Liver (tissue), 9 donors: ENCODE data around the gene SNAI3. TPM values are rescaled to one million over a fixed set of nuclear protein-coding genes. Genes with fewer than 3 reads are reported as not detected.

Experiments used
- DNase-seq: peaks from one replicate; pipeline ENCODE4 v3.0.0-alpha.2; 2017; ENCODE audit warnings: low spot score
- H3K27ac ChIP-seq, 2 donors: one replicate each; pipeline ENCODE4 v1.7.0; 2013; ENCODE audit warnings: inconsistent platforms in 2 of 2, low read length in 2 of 2, control low read depth in 1 of 2, low read depth in 1 of 2, mild to moderate bottlenecking in 1 of 2
- H3K27me3 ChIP-seq, 4 donors: one replicate each; pipeline versions ENCODE4 v1.6.1 to v1.7.0; 2013; ENCODE audit warnings: low read length in 3 of 4, inconsistent platforms in 1 of 4, mild to moderate bottlenecking in 1 of 4, moderate library complexity in 1 of 4; ENCODE audit not compliant: control insufficient read depth in 4 of 4, insufficient read depth in 4 of 4
- H3K36me3 ChIP-seq, 4 donors: one replicate each; pipeline versions ENCODE4 v1.6.1 to v1.7.0; 2013; ENCODE audit warnings: low read length in 3 of 4, mild to moderate bottlenecking in 3 of 4, low read depth in 1 of 4, moderate library complexity in 1 of 4; ENCODE audit not compliant: control insufficient read depth in 4 of 4, insufficient read depth in 3 of 4
- H3K4me1 ChIP-seq, 4 donors: one replicate each; pipeline versions ENCODE4 v1.6.1 to v1.7.0; 2013; ENCODE audit warnings: low read length in 3 of 4, mild to moderate bottlenecking in 3 of 4, moderate library complexity in 1 of 4; ENCODE audit not compliant: control insufficient read depth in 4 of 4, insufficient read depth in 4 of 4
- H3K4me3 ChIP-seq, 3 donors: one replicate each; pipeline versions ENCODE4 v1.6.1 to v1.7.0; 2013; ENCODE audit warnings: low read length in 3 of 3, control low read depth in 1 of 3, low read depth in 1 of 3, mild to moderate bottlenecking in 1 of 3
- H3K9ac ChIP-seq, 2 donors: one replicate each; pipeline ENCODE4 v1.7.0; 2013; ENCODE audit warnings: low read length in 2 of 2, mild to moderate bottlenecking in 2 of 2, moderate library complexity in 2 of 2, control low read depth in 1 of 2, low read depth in 1 of 2
- H3K9me3 ChIP-seq, 4 donors: one replicate each; pipeline versions ENCODE4 v1.6.1 to v1.7.0; 2013; ENCODE audit warnings: low read length in 3 of 4; ENCODE audit not compliant: control insufficient read depth in 4 of 4
- EGR1 ChIP-seq, 2 donors: IDR thresholded peaks; 2 replicates each; pipeline ENCODE4 v1.6.1; 2016 to 2018; ENCODE audit warnings: antibody characterized with exemption in 2 of 2, low read depth in 2 of 2
- FOXA1 ChIP-seq: IDR thresholded peaks from 2 replicates; pipeline ENCODE4 v1.6.1; 2016; ENCODE audit warnings: antibody characterized with exemption
- FOXA2 ChIP-seq: IDR thresholded peaks from 2 replicates; pipeline ENCODE4 v1.6.1; 2016; ENCODE audit warnings: antibody characterized with exemption
- GABPA ChIP-seq, 2 donors: IDR thresholded peaks in 1 of 2; conservative IDR thresholded peaks in 1 of 2; 2 replicates each; pipeline ENCODE4 v1.6.1; 2016; ENCODE audit warnings: antibody characterized with exemption in 2 of 2, mild to moderate bottlenecking in 1 of 2, moderate library complexity in 1 of 2
- HNF4A ChIP-seq, 2 donors: conservative IDR thresholded peaks; 2 replicates each; pipeline ENCODE4 v1.6.1; 2016; ENCODE audit warnings: antibody characterized with exemption in 2 of 2, mild to moderate bottlenecking in 2 of 2
- HNF4G ChIP-seq: IDR thresholded peaks from 2 replicates; pipeline ENCODE4 v1.6.1; 2016; ENCODE audit warnings: antibody characterized with exemption
- JUND ChIP-seq, 2 donors: IDR thresholded peaks; 2 replicates each; pipeline ENCODE4 v1.6.1; 2016; ENCODE audit warnings: antibody characterized with exemption in 2 of 2
- NR2F2 ChIP-seq: IDR thresholded peaks from 2 replicates; pipeline ENCODE4 v1.6.1; 2016; ENCODE audit warnings: antibody characterized with exemption
- RAD21 ChIP-seq, 2 donors: IDR thresholded peaks; 2 replicates each; pipeline ENCODE4 v1.6.1; 2016; ENCODE audit warnings: antibody characterized with exemption in 2 of 2, mild to moderate bottlenecking in 2 of 2
- RXRA ChIP-seq, 2 donors: IDR thresholded peaks; 2 replicates each; pipeline ENCODE4 v1.6.1; 2017 to 2018; ENCODE audit warnings: antibody characterized with exemption in 2 of 2, mild to moderate bottlenecking in 1 of 2
- SP1 ChIP-seq: IDR thresholded peaks from 2 replicates; pipeline ENCODE4 v1.6.1; 2018; ENCODE audit warnings: antibody characterized with exemption, mild to moderate bottlenecking
- TAF1 ChIP-seq: conservative IDR thresholded peaks from 2 replicates; pipeline ENCODE4 v1.6.1; 2016; ENCODE audit warnings: antibody characterized with exemption, mild to moderate bottlenecking
- YY1 ChIP-seq: IDR thresholded peaks from 2 replicates; pipeline ENCODE4 v1.6.1; 2016; ENCODE audit warnings: antibody characterized with exemption, mild to moderate bottlenecking
- whole genome bisulfite sequencing: extraction: QIAGEN DNeasy Blood & Tissue Kit; methylation state at CpG from one replicate; pipeline ENCODE4 v1.1.7; 2013; 5-methylcytosine and 5-hydroxymethylcytosine counted together
- polyA plus RNA-seq, 2 donors: library from polyadenylated mRNA; stranded (reverse) in 1 of 2; unstranded in 1 of 2; fragments of 200-250 nt in 1 of 2; fragments of >200 nt in 1 of 2; fragmentation: Nextera tagmentation in 1 of 2; extraction: Ambion mirVana in 1 of 2; gene quantifications; one replicate each; pipeline versions ENCODE4 v1.2.1 to v1.2.3, GENCODE V29; 2013 to 2015
- total RNA-seq, 2 donors: library from RNA; depleted of rRNA; stranded (reverse); fragments of >200 nt; gene quantifications; one replicate each; pipeline ENCODE4 v1.2.3, GENCODE V29; 2014
- TF ChIP-seq, protein P1 (sequence below): fragments of 150-350 bp; IDR thresholded peaks from 2 replicates; pipeline ENCODE4 v1.5.1; 2017; ENCODE audit warnings: improper control_type of control experiment, low read depth, low read length; ENCODE audit not compliant: missing input control
- TF ChIP-seq, protein P2 (sequence below): IDR thresholded peaks from 2 replicates; pipeline ENCODE4 v1.6.1; 2016; ENCODE audit warnings: antibody characterized with exemption
- TF ChIP-seq, protein P3 (sequence below): IDR thresholded peaks from 2 replicates; pipeline ENCODE4 v1.6.1; 2016; ENCODE audit warnings: antibody characterized with exemption
- TF ChIP-seq, protein P4 (sequence below): IDR thresholded peaks from 2 replicates; pipeline ENCODE4 v1.6.1; 2016; ENCODE audit warnings: antibody characterized with exemption
- TF ChIP-seq, protein P5 (sequence below): IDR thresholded peaks from 2 replicates; pipeline ENCODE4 v1.6.1; 2016; ENCODE audit warnings: antibody characterized with exemption, mild to moderate bottlenecking
- donor health status: healthy.
- donor health status: healthy.
- donor health status: healthy.
- donor health status: healthy.
- donor health status: healthy.

Gene SNAI3
- total and polyA plus RNA-seq, 4 donors: 0.05 to 0.48 (median 0.20) TPM

DNA sequence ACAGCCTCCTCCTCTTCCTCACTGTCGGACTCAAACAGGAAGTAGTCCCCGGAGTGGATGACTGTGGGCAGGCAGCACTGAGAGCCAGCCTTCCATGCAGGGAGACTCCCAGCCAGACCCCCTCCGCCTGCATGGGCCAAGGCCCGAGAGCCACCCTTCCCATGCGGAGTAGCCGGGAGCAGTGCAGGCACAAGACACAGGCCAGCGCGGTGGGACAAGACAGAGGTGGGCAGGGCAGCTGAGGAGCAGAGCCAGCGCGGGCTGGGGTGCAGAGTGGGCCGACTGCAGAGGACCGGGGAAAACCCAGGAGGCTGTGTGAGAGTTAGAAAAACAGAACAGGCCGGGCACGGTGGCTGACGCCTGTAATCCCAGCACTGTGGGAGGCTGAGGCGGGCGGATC is 37.6 kb upstream of the SNAI3 start:
- Histone ChIP-seq H3K4me3 (no peak overlapping the region), H3K4me1 (no peaks in the 10 kb centered on the region), H3K9ac (no peak overlapping the region), H3K36me3 (peaks cover 10 to 81% (median 40%) of the 10 kb centered on the region in 4 donors), H3K9me3 (no peaks in the 10 kb centered on the region), H3K27ac (no peak overlapping the region), H3K27me3 (no peaks in the 10 kb centered on the region)
- WGBS: 96% methylated on average over 17 of the region's 17 CpGs
- no peak for DNase-seq
- no peak for TF ChIP-seq FOXA1
- no peak for TF ChIP-seq GABPA (IDR thresholded peaks at IDR 0.05 in 1 of 2, conservative IDR thresholded peaks at IDR 0.05 in 1 of 2)
- TF ChIP-seq, protein P1, sequence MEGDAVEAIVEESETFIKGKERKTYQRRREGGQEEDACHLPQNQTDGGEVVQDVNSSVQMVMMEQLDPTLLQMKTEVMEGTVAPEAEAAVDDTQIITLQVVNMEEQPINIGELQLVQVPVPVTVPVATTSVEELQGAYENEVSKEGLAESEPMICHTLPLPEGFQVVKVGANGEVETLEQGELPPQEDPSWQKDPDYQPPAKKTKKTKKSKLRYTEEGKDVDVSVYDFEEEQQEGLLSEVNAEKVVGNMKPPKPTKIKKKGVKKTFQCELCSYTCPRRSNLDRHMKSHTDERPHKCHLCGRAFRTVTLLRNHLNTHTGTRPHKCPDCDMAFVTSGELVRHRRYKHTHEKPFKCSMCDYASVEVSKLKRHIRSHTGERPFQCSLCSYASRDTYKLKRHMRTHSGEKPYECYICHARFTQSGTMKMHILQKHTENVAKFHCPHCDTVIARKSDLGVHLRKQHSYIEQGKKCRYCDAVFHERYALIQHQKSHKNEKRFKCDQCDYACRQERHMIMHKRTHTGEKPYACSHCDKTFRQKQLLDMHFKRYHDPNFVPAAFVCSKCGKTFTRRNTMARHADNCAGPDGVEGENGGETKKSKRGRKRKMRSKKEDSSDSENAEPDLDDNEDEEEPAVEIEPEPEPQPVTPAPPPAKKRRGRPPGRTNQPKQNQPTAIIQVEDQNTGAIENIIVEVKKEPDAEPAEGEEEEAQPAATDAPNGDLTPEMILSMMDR: no peak
- no peak for TF ChIP-seq RAD21 (IDR thresholded peaks at IDR 0.05)
- no peak for TF ChIP-seq YY1
- no peak for TF ChIP-seq TAF1
- TF ChIP-seq, protein P2, sequence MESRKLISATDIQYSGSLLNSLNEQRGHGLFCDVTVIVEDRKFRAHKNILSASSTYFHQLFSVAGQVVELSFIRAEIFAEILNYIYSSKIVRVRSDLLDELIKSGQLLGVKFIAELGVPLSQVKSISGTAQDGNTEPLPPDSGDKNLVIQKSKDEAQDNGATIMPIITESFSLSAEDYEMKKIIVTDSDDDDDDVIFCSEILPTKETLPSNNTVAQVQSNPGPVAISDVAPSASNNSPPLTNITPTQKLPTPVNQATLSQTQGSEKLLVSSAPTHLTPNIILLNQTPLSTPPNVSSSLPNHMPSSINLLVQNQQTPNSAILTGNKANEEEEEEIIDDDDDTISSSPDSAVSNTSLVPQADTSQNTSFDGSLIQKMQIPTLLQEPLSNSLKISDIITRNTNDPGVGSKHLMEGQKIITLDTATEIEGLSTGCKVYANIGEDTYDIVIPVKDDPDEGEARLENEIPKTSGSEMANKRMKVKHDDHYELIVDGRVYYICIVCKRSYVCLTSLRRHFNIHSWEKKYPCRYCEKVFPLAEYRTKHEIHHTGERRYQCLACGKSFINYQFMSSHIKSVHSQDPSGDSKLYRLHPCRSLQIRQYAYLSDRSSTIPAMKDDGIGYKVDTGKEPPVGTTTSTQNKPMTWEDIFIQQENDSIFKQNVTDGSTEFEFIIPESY: no peak
- TF ChIP-seq HNF4G: no peak
- TF ChIP-seq, protein P3, sequence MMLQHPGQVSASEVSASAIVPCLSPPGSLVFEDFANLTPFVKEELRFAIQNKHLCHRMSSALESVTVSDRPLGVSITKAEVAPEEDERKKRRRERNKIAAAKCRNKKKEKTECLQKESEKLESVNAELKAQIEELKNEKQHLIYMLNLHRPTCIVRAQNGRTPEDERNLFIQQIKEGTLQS: no peak
- TF ChIP-seq FOXA2: no peak
- TF ChIP-seq, protein P4, sequence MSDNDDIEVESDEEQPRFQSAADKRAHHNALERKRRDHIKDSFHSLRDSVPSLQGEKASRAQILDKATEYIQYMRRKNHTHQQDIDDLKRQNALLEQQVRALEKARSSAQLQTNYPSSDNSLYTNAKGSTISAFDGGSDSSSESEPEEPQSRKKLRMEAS: no peak
- TF ChIP-seq, protein P5, sequence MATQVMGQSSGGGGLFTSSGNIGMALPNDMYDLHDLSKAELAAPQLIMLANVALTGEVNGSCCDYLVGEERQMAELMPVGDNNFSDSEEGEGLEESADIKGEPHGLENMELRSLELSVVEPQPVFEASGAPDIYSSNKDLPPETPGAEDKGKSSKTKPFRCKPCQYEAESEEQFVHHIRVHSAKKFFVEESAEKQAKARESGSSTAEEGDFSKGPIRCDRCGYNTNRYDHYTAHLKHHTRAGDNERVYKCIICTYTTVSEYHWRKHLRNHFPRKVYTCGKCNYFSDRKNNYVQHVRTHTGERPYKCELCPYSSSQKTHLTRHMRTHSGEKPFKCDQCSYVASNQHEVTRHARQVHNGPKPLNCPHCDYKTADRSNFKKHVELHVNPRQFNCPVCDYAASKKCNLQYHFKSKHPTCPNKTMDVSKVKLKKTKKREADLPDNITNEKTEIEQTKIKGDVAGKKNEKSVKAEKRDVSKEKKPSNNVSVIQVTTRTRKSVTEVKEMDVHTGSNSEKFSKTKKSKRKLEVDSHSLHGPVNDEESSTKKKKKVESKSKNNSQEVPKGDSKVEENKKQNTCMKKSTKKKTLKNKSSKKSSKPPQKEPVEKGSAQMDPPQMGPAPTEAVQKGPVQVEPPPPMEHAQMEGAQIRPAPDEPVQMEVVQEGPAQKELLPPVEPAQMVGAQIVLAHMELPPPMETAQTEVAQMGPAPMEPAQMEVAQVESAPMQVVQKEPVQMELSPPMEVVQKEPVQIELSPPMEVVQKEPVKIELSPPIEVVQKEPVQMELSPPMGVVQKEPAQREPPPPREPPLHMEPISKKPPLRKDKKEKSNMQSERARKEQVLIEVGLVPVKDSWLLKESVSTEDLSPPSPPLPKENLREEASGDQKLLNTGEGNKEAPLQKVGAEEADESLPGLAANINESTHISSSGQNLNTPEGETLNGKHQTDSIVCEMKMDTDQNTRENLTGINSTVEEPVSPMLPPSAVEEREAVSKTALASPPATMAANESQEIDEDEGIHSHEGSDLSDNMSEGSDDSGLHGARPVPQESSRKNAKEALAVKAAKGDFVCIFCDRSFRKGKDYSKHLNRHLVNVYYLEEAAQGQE: no peak
- no peak for TF ChIP-seq SP1
- TF ChIP-seq NR2F2: no peak
- TF ChIP-seq JUND (IDR thresholded peaks at IDR 0.05): no peak

DNA sequence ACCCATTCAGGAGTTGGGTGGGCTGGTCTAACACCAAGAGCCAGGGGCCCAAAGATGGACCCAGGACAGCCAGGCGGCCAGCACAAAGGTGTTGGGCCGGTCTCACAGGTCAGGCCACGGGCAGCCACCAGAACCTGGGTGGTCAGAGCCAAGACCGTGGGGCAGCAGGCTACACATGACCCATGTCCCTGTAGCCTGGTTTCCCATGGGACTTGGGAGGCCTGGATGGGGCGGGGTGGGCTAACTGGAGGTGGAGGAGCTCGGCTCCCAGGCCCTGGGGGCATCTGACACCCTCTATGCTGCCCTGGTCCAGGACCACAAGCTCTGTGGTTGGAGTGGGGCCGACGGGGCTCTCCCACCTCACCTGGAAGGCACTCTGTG is 37.2 kb upstream of the SNAI3 start:
- no peaks in the 10 kb centered on the region for H3K9me3 ChIP-seq
- no peak overlapping the region for H3K9ac ChIP-seq
- no peak for DNase-seq
- H3K4me1 ChIP-seq: no peaks in the 10 kb centered on the region
- H3K4me3 ChIP-seq: no peak overlapping the region
- peaks cover 14 to 85% (median 42%) of the 10 kb centered on the region in 4 donors for H3K36me3 ChIP-seq
- no peak overlapping the region for H3K27ac ChIP-seq
- WGBS: 84% methylated on average over 8 of the region's 8 CpGs
- H3K27me3 ChIP-seq: no peaks in the 10 kb centered on the region
- TF ChIP-seq, protein P2: no peak
- TF ChIP-seq TAF1 (no peak), JUND (IDR thresholded peaks at IDR 0.05) (no peak), EGR1 (IDR thresholded peaks at IDR 0.05; ENCODE audit: low read depth in 2 of 2) (no peak), GABPA (IDR thresholded peaks at IDR 0.05 in 1 of 2, conservative IDR thresholded peaks at IDR 0.05 in 1 of 2) (no peak), NR2F2 (no peak), FOXA1 (no peak), FOXA2 (no peak), RXRA (IDR thresholded peaks at IDR 0.05) (no peak), SP1 (no peak), HNF4G (no peak), HNF4A (conservative IDR thresholded peaks at IDR 0.05) (no peak)
- TF ChIP-seq, protein P3: no peak
- TF ChIP-seq, protein P5: no peak
